SK-N-SH treated with all-trans-retinoic acid at 6 μM for 48 hours (cell line): ENCODE data around the gene CDC42EP2.

Experiments used
- ATAC-seq: fragments of 200-7000 bp; cut with Tn5 transposase; 3 replicates; pipeline ENCODE4 v1.9.1; 2020; ENCODE audit warnings: mild to moderate bottlenecking, moderate library complexity
- ARNTL ChIP-seq: fragments of 450-650 bp; formaldehyde crosslinking; IDR thresholded peaks from 2 replicates; pipeline ENCODE4 v1.5.0; 2020; ENCODE audit warnings: low read depth, mild to moderate bottlenecking, moderate library complexity, borderline replicate concordance
- BACH2 ChIP-seq: fragments of 250-450 bp; sonication (Bioruptor Pico); IDR thresholded peaks from 2 replicates; pipeline ENCODE4 v1.9.0; 2021; ENCODE audit warnings: mild to moderate bottlenecking, borderline replicate concordance
- CREB5 ChIP-seq: fragments of 250-450 bp; sonication (Bioruptor Pico); IDR thresholded peaks from 2 replicates; pipeline ENCODE4 v1.5.1; 2020; ENCODE audit warnings: low read depth, mild to moderate bottlenecking, moderate library complexity
- CSDC2 ChIP-seq: fragments of 250-450 bp; sonication (Bioruptor Pico); IDR thresholded peaks from 2 replicates; pipeline ENCODE4 v1.5.0; 2020; ENCODE audit warnings: mild to moderate bottlenecking, moderate library complexity
- ESRRG ChIP-seq: fragments of 250-450 bp; sonication (Bioruptor Pico); IDR thresholded peaks from 2 replicates; pipeline ENCODE4 v1.6.1; 2021; ENCODE audit warnings: mild to moderate bottlenecking
- GLIS3 ChIP-seq: fragments of 250-450 bp; sonication (Bioruptor Pico); IDR thresholded peaks from 2 replicates; pipeline ENCODE4 v1.5.0; 2020; ENCODE audit warnings: mild to moderate bottlenecking, moderate library complexity
- ISL1 ChIP-seq: fragments of 250-450 bp; sonication (Bioruptor Pico); IDR thresholded peaks from 2 replicates; pipeline ENCODE4 v2.1.2; 2022; ENCODE audit warnings: mild to moderate bottlenecking, moderate library complexity
- OSR1 ChIP-seq: fragments of 250-450 bp; sonication (Bioruptor Pico); IDR thresholded peaks from 2 replicates; pipeline ENCODE4 v1.8.0; 2022; ENCODE audit warnings: moderate library complexity, mild to moderate bottlenecking, inconsistent platforms
- PATZ1 ChIP-seq: fragments of 250-450 bp; sonication (Bioruptor Pico); IDR thresholded peaks from 2 replicates; pipeline ENCODE4 v1.8.0; 2020; ENCODE audit warnings: mild to moderate bottlenecking, moderate library complexity, borderline replicate concordance
- POU6F1 ChIP-seq: fragments of 250-450 bp; sonication (Bioruptor Pico); IDR thresholded peaks from 2 replicates; pipeline ENCODE4 v1.8.0; 2021; ENCODE audit warnings: low read depth, mild to moderate bottlenecking, moderate library complexity, borderline replicate concordance
- PPARA ChIP-seq: fragments of 250-450 bp; sonication (Bioruptor Pico); IDR thresholded peaks from 2 replicates; pipeline ENCODE4 v1.5.0; 2020; ENCODE audit warnings: mild to moderate bottlenecking, borderline replicate concordance
- RARB ChIP-seq: fragments of 250-450 bp; sonication (Bioruptor Pico); IDR thresholded peaks from 2 replicates; pipeline ENCODE4 v1.8.0; 2021; ENCODE audit warnings: mild to moderate bottlenecking, moderate library complexity
- SNAI2 ChIP-seq: fragments of 250-450 bp; sonication (Bioruptor Pico); IDR thresholded peaks from 2 replicates; pipeline ENCODE4 v1.5.0; 2020; ENCODE audit warnings: mild to moderate bottlenecking, moderate library complexity
- TCF4 ChIP-seq: fragments of 250-450 bp; sonication (Bioruptor Pico); IDR thresholded peaks from 2 replicates; pipeline ENCODE4 v1.8.0; 2021; ENCODE audit warnings: mild to moderate bottlenecking, moderate library complexity, borderline replicate concordance
- TOX ChIP-seq: fragments of 250-450 bp; sonication (Bioruptor Pico); IDR thresholded peaks from 2 replicates; pipeline ENCODE4 v1.8.0; 2021; ENCODE audit warnings: mild to moderate bottlenecking, moderate library complexity, borderline replicate concordance
- TSHZ2 ChIP-seq: fragments of 250-450 bp; sonication (Bioruptor Pico); IDR thresholded peaks from 2 replicates; pipeline ENCODE4 v1.5.0; 2020; ENCODE audit warnings: mild to moderate bottlenecking, moderate library complexity
- ZC3H10 ChIP-seq: fragments of 250-450 bp; sonication (Bioruptor Pico); IDR thresholded peaks from 2 replicates; pipeline ENCODE4 v1.5.1; 2021; ENCODE audit warnings: mild to moderate bottlenecking, moderate library complexity
- ZFP3 ChIP-seq: fragments of 250-450 bp; sonication (Bioruptor Pico); IDR thresholded peaks from 2 replicates; pipeline ENCODE4 v1.5.0; 2020; ENCODE audit warnings: mild to moderate bottlenecking, moderate library complexity
- ZFP30 ChIP-seq: fragments of 450-650 bp; formaldehyde crosslinking; IDR thresholded peaks from 2 replicates; pipeline ENCODE4 v1.5.0; 2022; ENCODE audit warnings: mild to moderate bottlenecking, moderate library complexity
- ZNF70 ChIP-seq: fragments of 450-650 bp; formaldehyde crosslinking; IDR thresholded peaks from 2 replicates; pipeline ENCODE4 v1.5.0; 2020; ENCODE audit warnings: mild to moderate bottlenecking, moderate library complexity
- ZNF8 ChIP-seq: fragments of 450-650 bp; formaldehyde crosslinking; IDR thresholded peaks from 2 replicates; pipeline ENCODE4 v1.5.0; 2020; ENCODE audit warnings: mild to moderate bottlenecking, moderate library complexity

Gene CDC42EP2

GRCh38 chr11:65362966-65363365 lies 48.3 kb downstream of the CDC42EP2 start:
- no peak for TF ChIP-seq ZC3H10 (CRISPR knock-in tag)
- no peak for TF ChIP-seq ZNF8 (CRISPR knock-in tag)
- no peak for TF ChIP-seq ESRRG
- TF ChIP-seq CSDC2 (CRISPR knock-in tag) = no peak
- TF ChIP-seq ZFP3 (CRISPR knock-in tag) = no peak
- TF ChIP-seq PATZ1 = no peak
- TF ChIP-seq OSR1 (CRISPR knock-in tag) = no peak
- TF ChIP-seq TCF4 = no peak
- no peak for TF ChIP-seq PPARA (CRISPR knock-in tag)
- no peak for TF ChIP-seq SNAI2 (CRISPR knock-in tag)
- no peak for TF ChIP-seq TSHZ2 (CRISPR knock-in tag)
- TF ChIP-seq TOX (CRISPR knock-in tag) = no peak
- TF ChIP-seq, all 23 proteins: peak for 0
- ATAC-seq = no peak

- no peak for ATAC-seq
- no peak for TF ChIP-seq ISL1 (CRISPR knock-in tag)
- TF ChIP-seq OSR1 (CRISPR knock-in tag) = no peak
- TF ChIP-seq CREB5 (CRISPR knock-in tag) = no peak
- TF ChIP-seq RARB (CRISPR knock-in tag) = no peak
- TF ChIP-seq TSHZ2 (CRISPR knock-in tag) = no peak
- TF ChIP-seq SNAI2 (CRISPR knock-in tag) = no peak
- TF ChIP-seq ZFP3 (CRISPR knock-in tag) = no peak
- no peak for TF ChIP-seq ESRRG
- TF ChIP-seq CSDC2 (CRISPR knock-in tag) = no peak
- TF ChIP-seq TOX (CRISPR knock-in tag) = no peak
- no peak for TF ChIP-seq BACH2 (CRISPR knock-in tag)
- no peak for TF ChIP-seq TCF4
- TF ChIP-seq ARNTL (CRISPR knock-in tag) = no peak
- TF ChIP-seq ZNF8 (CRISPR knock-in tag) = no peak
- no peak for TF ChIP-seq ZFP30 (CRISPR knock-in tag)
- no peak for TF ChIP-seq PPARA (CRISPR knock-in tag)
- no peak for TF ChIP-seq ZNF70
- TF ChIP-seq POU6F1 (CRISPR knock-in tag) = no peak
- TF ChIP-seq ZC3H10 (CRISPR knock-in tag) = no peak
These were observed 49.1 kb downstream of the CDC42EP2 start for GRCh38 chr11:65363770-65364169.

GRCh38 chr11:65366340-65366773 lies 51.7 kb downstream of the CDC42EP2 start:
- ATAC-seq = peak; percentile 88
- no peak for TF ChIP-seq TSHZ2 (CRISPR knock-in tag)
- TF ChIP-seq PPARA (CRISPR knock-in tag) = no peak
- TF ChIP-seq RARB (CRISPR knock-in tag) = no peak
- TF ChIP-seq BACH2 (CRISPR knock-in tag) = no peak
- TF ChIP-seq CSDC2 (CRISPR knock-in tag) = no peak
- TF ChIP-seq TOX (CRISPR knock-in tag) = no peak
- no peak for TF ChIP-seq ESRRG
- TF ChIP-seq CREB5 (CRISPR knock-in tag) = no peak
- no peak for TF ChIP-seq ZFP3 (CRISPR knock-in tag)
- TF ChIP-seq GLIS3 (CRISPR knock-in tag) = no peak
- no peak for TF ChIP-seq SNAI2 (CRISPR knock-in tag)
- no peak for TF ChIP-seq TCF4
